ENCODE results near the gene TRMT10A. TPM values are rescaled to one million over a fixed set of nuclear protein-coding genes. Genes with fewer than 3 reads are reported as not detected.
"Not testable (repeated sequence)": the region's sequence is repeated elsewhere in the genome, so short reads cannot be mapped to it uniquely, and the experiment has no call there.

Gene TRMT10A
- polyA plus RNA-seq, 1 donor, result 10.0 TPM

DNA sequence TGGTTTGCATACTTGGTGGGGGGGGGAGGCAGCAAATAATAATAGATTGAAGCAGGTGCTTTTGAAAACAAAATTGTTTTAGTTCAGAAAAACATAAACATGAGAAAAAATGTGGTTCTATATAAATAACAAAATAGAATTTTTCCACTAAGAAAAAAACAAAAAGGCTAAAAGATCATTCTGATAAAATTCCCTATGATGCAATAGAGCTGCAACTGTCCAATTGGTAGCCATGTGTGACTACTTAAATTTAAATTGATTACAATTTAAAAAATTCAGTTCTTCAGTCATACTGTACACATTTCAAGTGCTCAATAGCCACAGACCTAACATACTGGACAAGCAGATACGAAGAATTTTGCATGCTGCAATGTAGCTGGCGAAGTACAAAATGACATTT lies 11.0 kb downstream of the TRMT10A start:
- DNase-seq (ENCODE audit: low read depth), result no peak

DNA sequence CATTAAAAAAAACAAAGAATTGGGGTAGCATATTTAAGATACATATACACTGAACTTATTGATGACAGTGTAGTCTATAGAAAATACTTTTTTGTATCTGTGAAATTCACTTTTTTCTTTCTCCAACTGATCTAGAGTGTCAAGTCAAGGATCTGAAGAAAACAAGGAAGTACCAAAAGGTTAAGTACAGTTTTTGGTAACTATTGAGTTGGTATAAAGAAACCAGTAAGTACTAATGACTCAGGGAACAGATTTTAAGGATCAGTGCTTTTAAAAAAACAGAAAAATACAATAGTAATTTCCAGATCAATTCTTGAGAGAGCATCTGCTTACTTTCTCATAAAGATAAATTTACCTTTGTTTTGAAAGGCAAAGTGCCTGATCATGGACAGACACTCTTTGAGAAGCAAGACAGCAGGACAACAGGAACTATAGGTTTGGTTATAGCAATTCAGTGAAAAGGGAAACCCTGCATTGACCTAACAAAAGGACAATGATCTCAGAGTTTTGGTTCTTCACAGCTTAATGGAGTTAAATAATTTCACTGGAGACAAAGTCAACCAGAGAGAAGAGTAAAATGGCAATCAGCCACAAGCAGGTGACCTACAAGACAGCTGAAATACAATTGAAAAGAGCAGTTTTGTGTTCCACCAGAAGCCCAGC lies 23.4 kb downstream of the TRMT10A start:
- no peak for DNase-seq (ENCODE audit: low read depth)

DNA sequence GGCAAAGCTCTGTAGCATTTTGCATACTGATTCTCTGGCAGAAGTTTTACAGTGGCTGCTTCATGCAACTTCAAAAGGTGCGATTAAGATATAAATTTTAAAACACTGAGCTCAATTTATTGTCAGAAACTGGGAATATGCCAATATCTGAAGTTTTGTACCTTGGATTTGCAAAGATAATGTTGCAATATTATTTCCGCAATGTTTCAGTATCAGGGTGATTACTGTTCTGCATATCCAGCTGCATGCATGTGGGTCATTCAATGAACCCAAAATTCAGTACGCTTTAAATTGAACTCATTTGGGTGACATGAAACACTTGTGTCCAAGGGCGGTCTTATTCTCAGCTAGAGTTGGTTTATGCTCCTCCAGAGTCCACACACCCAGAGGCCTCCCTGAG lies 26.2 kb downstream of the TRMT10A start:
- DNase-seq (ENCODE audit: low read depth), result no peak

DNA sequence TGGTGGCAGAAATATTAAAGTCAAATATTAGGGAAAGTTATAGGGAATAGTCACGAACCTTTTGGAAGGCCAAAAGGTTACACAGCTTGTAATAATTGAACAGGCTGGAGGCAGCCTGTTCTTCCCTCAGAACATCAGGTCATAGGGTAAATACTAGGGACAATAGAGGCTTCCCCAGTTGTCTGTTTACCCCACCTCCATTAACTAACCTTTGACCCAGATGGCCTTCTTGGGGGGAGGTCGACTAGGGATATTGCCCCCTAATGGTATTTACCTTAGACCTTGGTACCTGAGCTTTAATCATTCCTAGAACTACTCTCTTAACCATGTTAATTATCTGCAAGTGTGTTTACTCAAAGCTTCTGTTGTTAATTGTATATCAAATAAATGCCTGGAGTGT lies 27.0 kb downstream of the TRMT10A start:
- DNase-seq (ENCODE audit: low read depth), result no peak

DNA sequence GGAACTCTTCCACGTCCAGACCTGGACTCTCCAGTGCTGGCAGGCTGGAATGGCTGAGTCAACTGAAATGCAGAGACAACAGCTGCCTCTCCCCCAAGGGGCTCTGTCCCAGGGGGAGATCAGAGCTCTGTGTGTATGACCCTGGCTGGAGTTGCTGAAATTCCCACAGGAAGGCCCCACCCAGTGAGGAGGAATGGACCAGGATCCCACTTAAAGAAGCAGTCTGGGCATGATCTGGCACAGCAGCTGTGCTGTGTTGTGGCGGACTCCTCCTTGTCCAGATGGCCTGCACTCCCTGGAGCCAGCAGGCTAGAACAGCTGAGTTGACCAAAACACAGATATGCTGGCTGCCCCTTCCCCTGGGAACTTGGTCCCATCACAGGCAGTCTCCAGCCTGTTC lies 27.6 kb downstream of the TRMT10A start:
- DNase-seq (ENCODE audit: low read depth), result no peak

DNA sequence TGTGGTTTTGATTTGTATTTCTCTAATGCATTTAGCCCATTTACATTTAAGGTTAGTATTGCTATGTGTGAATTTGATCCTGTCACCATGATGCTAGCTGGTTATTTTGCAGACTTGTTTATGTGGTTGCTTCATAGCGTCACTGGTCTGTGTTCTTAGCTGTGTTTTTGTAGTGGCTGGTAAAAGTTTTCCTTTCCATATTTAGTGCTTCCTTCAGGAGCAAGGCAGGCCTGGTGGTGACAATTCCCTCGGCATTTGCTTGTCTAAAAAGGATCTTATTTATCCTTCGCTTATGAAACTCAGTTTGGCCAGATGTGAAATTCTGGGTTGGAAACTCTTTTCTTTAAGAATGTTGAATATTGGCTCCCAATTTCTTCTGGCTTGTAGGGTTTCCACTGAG lies 29.1 kb downstream of the TRMT10A start:
- not testable (repeated sequence) for DNase-seq (ENCODE audit: low read depth)

DNA sequence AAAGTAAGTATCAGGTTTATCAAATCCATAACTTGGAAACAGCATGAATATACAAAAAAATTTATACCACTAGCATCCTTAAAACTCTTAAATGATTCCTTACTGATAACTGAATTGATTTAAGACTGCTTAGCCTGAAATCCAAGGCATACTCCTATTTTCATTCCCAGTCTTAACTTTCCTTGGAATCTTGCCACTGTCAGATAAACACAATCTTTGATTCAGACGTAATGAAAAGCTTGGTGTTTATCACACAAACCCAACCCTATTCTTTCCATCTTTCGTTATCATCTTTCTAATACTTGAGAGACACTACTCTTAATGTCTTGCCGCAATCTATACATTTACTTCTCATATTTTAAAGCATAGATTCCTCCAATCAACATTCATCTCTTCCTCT lies 33.9 kb downstream of the TRMT10A start:
- DNase-seq (ENCODE audit: low read depth), result no peak

DNA sequence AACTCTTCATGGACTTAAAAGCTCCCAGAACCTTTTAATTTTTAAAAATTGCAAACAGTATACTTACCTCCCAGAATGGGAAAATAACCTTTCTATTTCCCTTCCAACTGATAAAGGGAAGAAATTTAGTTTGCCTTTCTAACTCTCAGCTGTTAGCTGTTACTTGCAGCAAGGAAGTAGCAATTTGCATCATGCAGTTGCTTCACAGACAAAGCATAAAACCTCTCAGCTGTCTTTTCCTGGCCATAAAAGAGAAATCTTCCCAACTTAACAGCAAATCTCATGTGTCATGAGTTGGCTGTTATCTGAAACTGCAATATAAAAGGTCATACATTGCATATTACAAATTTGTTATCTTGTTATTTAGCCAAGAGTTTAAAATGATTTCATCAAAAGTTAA lies 34.6 kb downstream of the TRMT10A start:
- no peak for DNase-seq (ENCODE audit: low read depth)

DNA sequence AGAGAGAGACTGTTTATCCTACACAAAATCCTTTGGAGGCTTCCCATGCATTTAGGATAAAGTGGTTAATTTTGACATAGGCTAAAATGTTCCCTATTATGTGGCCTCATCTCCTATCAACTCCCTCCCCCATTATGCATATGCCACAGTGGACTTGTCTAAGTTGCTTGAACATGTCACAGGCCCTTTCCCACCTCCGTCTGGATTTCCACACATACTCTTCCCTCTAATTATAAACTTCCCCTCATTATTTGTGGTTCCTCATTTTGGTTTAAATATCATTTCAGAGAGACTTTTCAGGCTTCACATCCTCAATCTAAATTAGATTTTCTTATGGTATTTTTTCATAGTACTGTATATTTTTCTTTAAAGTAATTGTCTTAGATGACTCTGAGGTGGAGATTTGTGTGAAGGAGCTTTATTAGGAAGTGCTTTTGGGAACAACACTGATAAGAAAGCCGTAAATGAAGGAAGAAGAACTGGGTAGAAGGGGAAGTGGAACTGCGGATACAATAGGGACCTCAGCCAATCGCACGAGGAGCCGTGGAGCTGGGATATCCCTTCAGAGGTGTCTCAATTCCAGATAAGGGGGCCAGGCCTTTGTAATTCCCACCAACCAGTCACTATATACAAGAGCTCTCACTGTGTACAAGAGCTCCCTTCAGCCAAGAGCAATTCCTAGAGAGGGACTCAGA lies 45.1 kb downstream of the TRMT10A start:
- DNase-seq (ENCODE audit: low read depth), result no peak

DNA sequence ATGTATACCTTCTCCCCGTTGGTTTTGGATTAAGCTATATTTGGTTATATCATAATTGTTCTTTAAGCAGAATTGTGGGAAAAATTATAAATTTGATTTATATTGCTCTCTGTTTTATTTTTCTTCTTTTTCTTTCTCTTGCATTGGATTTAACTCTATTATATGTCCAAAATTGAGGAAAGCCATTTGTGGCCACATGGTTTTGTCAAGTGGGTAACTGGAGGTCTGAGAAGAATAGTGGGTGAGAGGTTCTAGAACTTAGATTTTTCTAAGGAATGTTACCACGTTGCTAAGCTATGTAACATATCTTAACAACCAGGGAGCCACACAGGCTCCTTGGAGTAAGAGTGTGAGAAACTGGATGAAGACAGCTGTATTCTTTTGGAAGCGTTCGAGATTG lies 53.1 kb downstream of the TRMT10A start, which contains the start of gene C4orf17:
Gene C4orf17, plus strand, starts transcription at position 301 of the 400 bp plus-strand sequence. CDS start 2,061 bp downstream, outside the sequence.
- DNase-seq (ENCODE audit: low read depth), result no peak

DNA sequence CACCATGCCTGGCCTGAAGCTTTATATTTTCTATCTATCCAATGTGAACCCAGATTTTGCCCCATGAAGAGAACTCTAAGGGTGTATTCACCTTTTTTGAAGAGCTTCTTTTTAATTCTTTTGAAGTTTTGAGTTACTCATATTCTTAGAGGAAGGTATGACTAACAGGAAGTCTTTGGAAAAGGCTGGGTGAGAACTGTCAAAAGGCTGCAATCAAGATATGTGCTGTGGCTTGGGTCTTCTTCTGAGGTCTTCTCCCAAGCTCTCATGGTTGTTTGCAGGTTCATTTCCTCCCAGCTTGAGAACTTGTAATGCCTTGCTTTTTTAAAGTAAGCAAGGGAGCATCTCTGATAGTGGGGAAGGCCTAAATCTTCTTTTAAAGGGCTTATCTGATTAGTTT lies 56.1 kb downstream of the TRMT10A start:
- no peak for DNase-seq (ENCODE audit: low read depth)

DNA sequence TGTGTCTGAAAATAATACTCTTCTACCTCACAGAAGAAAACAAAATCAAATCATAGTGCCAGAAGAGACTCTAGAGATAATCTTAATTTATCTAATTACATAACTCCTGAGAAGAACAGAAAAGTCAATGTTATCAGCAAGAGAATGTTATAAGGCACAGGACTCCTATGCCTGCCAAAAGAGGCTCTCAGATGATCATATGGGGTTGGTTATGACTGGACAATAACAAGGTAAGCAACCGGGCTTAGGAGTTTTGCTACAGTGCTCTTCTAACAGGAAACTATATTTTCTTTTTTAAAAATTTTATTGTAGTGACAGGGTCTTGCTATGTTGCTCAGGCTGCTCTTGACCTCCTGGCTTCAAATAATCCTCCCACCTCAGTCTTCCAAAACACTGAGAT lies 56.5 kb downstream of the TRMT10A start:
- DNase-seq (ENCODE audit: low read depth), result no peak

DNA sequence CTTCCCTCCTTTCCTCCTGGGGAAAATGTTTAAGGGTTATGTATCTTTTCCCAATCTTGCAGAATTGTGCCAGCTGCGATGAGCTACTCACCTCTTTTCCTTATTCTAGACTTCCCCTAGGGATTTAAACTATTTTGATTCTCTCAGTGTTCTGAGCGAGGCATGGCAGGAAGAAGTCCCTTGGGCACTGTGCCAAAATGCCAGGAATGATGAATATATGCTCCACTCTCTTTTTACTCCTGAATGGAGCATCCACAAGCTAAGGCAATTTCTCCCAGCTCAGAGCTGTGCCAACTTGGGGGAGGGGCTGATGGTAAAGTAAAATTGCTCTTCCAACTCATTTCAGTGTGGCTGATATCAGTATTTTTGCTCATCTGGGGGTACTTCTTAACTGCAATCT lies 57.1 kb downstream of the TRMT10A start:
- DNase-seq (ENCODE audit: low read depth), result no peak

DNA sequence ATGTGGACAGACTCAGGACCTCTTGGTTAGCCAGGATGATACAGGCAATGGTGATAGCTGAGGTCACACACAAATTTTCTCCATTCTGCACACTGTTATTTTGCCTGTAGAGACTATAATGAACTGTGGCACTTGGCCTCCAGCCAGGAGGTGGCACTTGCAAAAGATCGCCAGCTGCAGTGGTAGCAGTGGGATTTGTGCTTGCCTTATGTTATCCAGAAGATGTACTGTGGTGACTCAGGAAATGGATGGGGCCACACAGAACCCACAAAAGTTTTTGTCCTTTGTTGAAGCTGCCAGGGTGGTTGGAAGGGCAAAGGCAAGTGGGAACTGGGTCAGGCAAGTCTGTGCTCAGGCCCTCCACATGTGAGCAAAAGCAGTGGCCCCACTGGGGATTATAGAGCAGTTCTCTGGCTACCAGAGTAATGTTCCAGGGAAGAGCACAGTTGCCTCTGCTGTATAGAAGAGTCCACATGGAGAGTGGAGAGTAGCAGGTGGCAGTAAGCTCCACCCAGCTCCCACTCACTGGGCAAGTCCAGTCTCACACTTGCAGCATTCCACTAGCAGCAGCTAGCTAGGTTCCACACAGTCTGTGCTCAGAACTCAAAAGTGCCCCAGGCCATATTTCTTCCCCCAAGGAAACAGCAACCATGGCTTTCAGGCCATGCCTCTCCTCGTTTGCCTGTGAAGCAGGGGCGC lies 58.9 kb downstream of the TRMT10A start:
- no peak for DNase-seq (ENCODE audit: low read depth)

Other genes with a start within 250 kb of the TRMT10A start
- 10.4 TPM for gene ADH1B, start 242.6 kb downstream of the TRMT10A start, polyA plus RNA-seq (ENCODE audit: insufficient read length)
- 5.9 TPM for gene ADH1C, start 211.3 kb downstream of the TRMT10A start, polyA plus RNA-seq (ENCODE audit: insufficient read length)
- gene ADH7, start 128.7 kb downstream of the TRMT10A start, polyA plus RNA-seq (ENCODE audit: insufficient read length), result not detected
- 0.20 TPM for gene C4orf17, start 53.0 kb downstream of the TRMT10A start, polyA plus RNA-seq (ENCODE audit: insufficient read length)
- 1.5 TPM for gene MTTP, start 10.8 kb upstream of the TRMT10A start, polyA plus RNA-seq (ENCODE audit: insufficient read length)
- gene C4orf54, start 93.8 kb upstream of the TRMT10A start, polyA plus RNA-seq (ENCODE audit: insufficient read length), result 111 TPM